GM12801 (cell line): Measurements from ENCODE around the gene CX3CL1.

ENCODE experiments used
- CTCF ChIP-seq: IDR thresholded peaks from one replicate; pipeline ENCODE4 v1.5.1; 2011; ENCODE audit warnings: control low read depth; ENCODE audit not compliant: insufficient read length; ENCODE audit errors: extremely low read depth

Gene CX3CL1

GRCh38 chr16:57416084-57416483 lies 43.8 kb downstream of the CX3CL1 start:
- TF ChIP-seq CTCF, result no peak

- no peak for TF ChIP-seq CTCF
Observed at GRCh38 chr16:57419506-57419905, 47.2 kb downstream of the CX3CL1 start.

- TF ChIP-seq CTCF, result no peak
Observed at GRCh38 chr16:57422026-57422944, 50.0 kb downstream of the CX3CL1 start.

- TF ChIP-seq CTCF, result no peak
Observed at GRCh38 chr16:57423152-57423551, 50.9 kb downstream of the CX3CL1 start.

- no peak for TF ChIP-seq CTCF
Observed at GRCh38 chr16:57424583-57424982, 52.3 kb downstream of the CX3CL1 start.

- no peak for TF ChIP-seq CTCF
Observed at GRCh38 chr16:57426356-57426755, 54.1 kb downstream of the CX3CL1 start.

- no peak for TF ChIP-seq CTCF
Observed at GRCh38 chr16:57427307-57427706, 55.0 kb downstream of the CX3CL1 start.
